Spinal cord (tissue), 10 donors: ENCODE data around the gene ENOX1. TPM values are rescaled to one million over a fixed set of nuclear protein-coding genes. Genes with fewer than 3 reads are reported as not detected.
A peak's percentile ranks its signal among the peaks of the same experiment; 100 is the strongest.

Experiments
- DNase-seq, 6 donors: peaks; one replicate each; pipeline versions ENCODE4 v3.0.0 to v3.0.0-alpha.2; 2013 to 2015; ENCODE audit warnings: low spot score in 6 of 6, low read depth in 4 of 6
- H3K27ac ChIP-seq: one replicate; pipeline ENCODE4 v1.5.1; 2013; ENCODE audit warnings: low read depth, low read length, control low read depth
- H3K27me3 ChIP-seq: one replicate; pipeline ENCODE4 v1.6.1; 2013; ENCODE audit warnings: low read length; ENCODE audit not compliant: control insufficient read depth, insufficient read depth
- H3K36me3 ChIP-seq: one replicate; pipeline ENCODE4 v1.6.1; 2013; ENCODE audit warnings: low read length; ENCODE audit not compliant: control insufficient read depth, insufficient read depth
- H3K4me1 ChIP-seq: one replicate; pipeline ENCODE4 v1.6.1; 2013; ENCODE audit warnings: low read length; ENCODE audit not compliant: control insufficient read depth, insufficient read depth
- H3K4me3 ChIP-seq: one replicate; pipeline ENCODE4 v1.5.1; 2013; ENCODE audit warnings: low read depth, low read length, control low read depth
- H3K9me3 ChIP-seq: one replicate; pipeline ENCODE4 v1.6.1; 2013; ENCODE audit warnings: low read length; ENCODE audit not compliant: control insufficient read depth, insufficient read depth
- WGBS: methylation state at CpG from one replicate; pipeline ENCODE4 v1.1.5; 2013; ENCODE audit warnings: missing lambda C conversion rate; ENCODE audit not compliant: insufficient coverage; 5-methylcytosine and 5-hydroxymethylcytosine counted together
- polyA plus RNA-seq, 2 donors: library from polyadenylated mRNA; unstranded; fragments of 120-200 nt; gene quantifications; one replicate each; pipeline ENCODE4 v1.2.1, GENCODE V29; 2013; ENCODE audit not compliant: insufficient read length in 2 of 2
- total RNA-seq, 2 donors: library from RNA; depleted of rRNA in 1 of 2; stranded (reverse); fragments of 120-200 nt in 1 of 2; fragments of >200 nt in 1 of 2; gene quantifications; one replicate each; pipeline versions ENCODE4 v1.2.3 to v1.2.4, GENCODE V29; 2013 to 2014
- donor health status: healthy.

Gene ENOX1
- total and polyA plus RNA-seq, 4 donors = 17.9 to 20.5 (median 19.2) TPM

DNA sequence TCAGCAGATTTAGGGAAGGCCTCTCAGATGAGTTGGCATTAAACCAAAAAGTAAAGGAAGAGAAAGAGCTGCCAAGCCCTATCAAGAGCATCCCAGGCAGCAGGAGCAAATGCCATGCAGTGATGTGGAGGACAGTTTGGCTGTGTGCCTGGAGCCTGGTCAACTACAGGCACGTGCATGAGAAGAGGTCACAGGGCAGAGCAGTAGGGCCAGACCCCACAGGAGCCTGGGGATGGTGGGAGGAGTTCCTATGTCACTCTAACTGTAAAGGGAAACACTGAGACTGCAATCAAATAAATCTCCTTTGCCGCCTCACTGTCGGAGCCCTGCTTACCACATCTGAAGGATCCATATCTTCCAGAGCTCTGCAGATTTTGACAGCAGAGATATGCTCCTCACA, 240.5 kb downstream of the ENOX1 start:
- Histone ChIP-seq H3K27ac (no peak overlapping the region), H3K36me3 (no peaks in the 10 kb centered on the region), H3K9me3 (no peaks in the 10 kb centered on the region), H3K27me3 (no peaks in the 10 kb centered on the region), H3K4me1 (peaks cover 11% of the 10 kb centered on the region), H3K4me3 (no peak overlapping the region)
- DNase-seq = peak in 2 of 6 donors; percentile 51 to 70
- WGBS = 54% methylated on average over 3 of the region's 3 CpGs

DNA sequence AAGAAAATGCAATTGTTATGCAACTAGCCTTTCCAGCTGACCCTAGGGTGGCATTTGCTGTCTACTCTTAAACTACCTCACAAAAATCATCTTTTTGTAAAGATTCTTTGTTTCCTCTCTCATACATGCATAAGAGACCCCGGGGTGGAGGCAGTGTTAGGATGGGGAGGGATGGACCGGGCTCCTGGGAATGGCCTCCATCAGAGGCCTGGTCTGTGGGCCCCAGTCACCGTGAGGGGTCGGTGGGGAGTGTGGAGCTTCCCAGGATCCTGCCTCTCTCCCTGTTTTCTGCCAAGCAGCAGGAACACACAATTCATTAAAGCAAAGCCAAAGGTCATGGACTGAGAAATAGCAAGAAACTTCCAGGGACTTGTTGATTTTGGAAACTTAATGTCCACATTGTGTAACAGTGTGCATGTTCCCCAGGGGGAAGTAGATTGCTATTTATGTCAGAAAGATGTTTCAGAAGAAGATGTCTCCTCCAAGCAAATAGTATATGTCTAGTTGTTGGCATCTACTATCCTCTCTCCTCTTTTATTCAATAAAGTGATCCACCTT, 241.4 kb downstream of the ENOX1 start:
- no peaks in the 10 kb centered on the region for H3K36me3 ChIP-seq
- no peaks in the 10 kb centered on the region for H3K9me3 ChIP-seq
- no peak overlapping the region for H3K4me3 ChIP-seq
- H3K4me1 ChIP-seq = peaks cover 11% of the 10 kb centered on the region
- WGBS = 83% methylated on average over 2 of the region's 4 CpGs
- no peaks in the 10 kb centered on the region for H3K27me3 ChIP-seq
- peak overlapping the region; percentile 16 for H3K27ac ChIP-seq
- peak in 1 of 6 donors; percentile 68 for DNase-seq

DNA sequence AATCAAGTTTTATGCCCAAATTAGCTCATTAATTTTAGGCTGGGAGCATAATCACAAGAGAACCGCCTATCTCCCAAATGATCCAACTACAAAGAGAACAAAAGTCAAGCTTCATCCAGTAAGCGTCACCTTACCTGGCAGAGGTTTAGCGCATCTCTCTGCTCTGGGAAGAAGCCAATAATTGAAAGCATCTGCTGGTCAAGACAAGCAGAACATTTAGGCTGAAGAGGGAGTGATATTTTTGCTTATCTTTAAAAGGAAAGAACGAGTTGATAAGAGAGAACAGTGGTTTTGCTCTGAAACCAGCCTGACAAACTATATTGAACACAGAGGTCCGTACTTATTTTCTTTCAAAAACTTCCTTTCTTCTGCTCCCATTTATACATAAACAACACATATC, 242.1 kb downstream of the ENOX1 start:
- no peaks in the 10 kb centered on the region for H3K36me3 ChIP-seq
- H3K27ac ChIP-seq = no peak overlapping the region
- H3K9me3 ChIP-seq = no peaks in the 10 kb centered on the region
- H3K27me3 ChIP-seq = no peaks in the 10 kb centered on the region
- H3K4me1 ChIP-seq = peaks cover 11% of the 10 kb centered on the region
- H3K4me3 ChIP-seq = no peak overlapping the region
- 89% methylated on average over 4 of the region's 5 CpGs for WGBS
- DNase-seq = no peak

DNA sequence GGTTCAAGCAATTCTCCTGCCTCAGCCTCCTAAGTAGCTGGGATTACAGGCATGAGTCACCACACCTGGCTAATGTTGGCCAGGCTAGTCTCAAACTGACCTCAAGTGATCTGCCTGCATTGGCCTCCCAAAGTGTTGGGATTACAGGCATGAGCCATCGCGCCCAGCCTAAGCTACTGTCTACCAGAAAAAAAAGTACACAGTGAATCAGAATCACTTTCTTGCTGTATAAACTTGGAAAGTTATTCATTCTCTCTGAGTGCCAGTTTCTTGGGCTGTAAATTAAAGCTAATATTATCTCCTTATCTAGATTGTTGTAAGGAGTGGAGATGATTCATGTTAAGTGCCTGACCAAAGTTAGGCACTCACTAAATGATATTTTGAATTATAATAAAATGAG, 242.8 kb downstream of the ENOX1 start:
- peaks cover 11% of the 10 kb centered on the region for H3K4me1 ChIP-seq
- WGBS = 83% methylated on average over 2 of the region's 2 CpGs

DNA sequence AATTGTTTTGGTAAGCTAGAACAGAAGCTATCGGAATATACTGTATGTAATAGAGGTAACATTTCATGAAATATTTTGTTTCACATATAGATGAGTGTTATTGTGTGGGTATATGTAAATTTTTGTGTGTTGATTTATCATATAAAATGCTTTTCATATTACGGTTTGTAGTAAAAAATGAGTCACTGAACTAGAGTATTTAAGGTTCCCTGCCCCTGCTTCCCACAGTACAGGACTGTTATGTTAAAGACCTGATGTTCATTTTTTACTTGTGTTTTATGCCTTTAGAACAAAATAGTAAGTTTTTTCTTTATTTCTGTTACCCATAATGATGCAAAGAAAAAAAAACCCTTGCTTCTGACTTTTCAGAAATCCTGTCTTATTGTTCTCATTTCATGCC, 243.4 kb downstream of the ENOX1 start:
- Histone ChIP-seq H3K27ac (no peak overlapping the region), H3K4me3 (no peak overlapping the region), H3K9me3 (peaks cover 5% of the 10 kb centered on the region), H3K4me1 (peaks cover 11% of the 10 kb centered on the region), H3K36me3 (no peaks in the 10 kb centered on the region), H3K27me3 (no peaks in the 10 kb centered on the region)
- no peak for DNase-seq
- WGBS = no CpG with 5 or more reads among the region's 2 CpGs

More for the DNA sequence above, 242.8 kb downstream of the ENOX1 start:
- Histone ChIP-seq H3K27ac (no peak overlapping the region), H3K27me3 (no peaks in the 10 kb centered on the region), H3K4me3 (no peak overlapping the region), H3K36me3 (no peaks in the 10 kb centered on the region), H3K9me3 (peaks cover 4% of the 10 kb centered on the region)
- DNase-seq = no peak

DNA sequence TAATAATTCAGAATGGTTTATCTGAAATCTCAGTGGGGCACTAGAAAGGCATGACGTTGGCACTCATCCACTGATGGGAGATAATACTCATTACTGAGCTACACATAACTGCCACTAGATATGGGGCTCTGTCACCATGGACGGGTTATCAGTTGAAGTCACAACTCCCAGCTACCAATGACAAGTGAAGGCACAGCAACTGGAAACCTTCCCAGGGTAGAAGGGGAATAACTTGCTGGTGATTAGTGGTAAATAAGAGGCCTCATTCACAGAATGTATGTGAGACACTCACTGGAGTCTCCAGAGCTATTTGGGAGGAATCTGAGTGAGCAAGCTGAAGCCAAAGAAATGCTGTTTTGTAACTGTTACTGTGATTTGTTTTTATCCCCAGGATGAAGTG, 249.6 kb downstream of the ENOX1 start:
- H3K27ac ChIP-seq = no peak overlapping the region
- peak in 4 of 6 donors; percentile 8 to 87 (median 43) for DNase-seq
- no CpG with 5 or more reads among the region's 2 CpGs for WGBS
- peaks cover 4% of the 10 kb centered on the region for H3K4me1 ChIP-seq
- no peaks in the 10 kb centered on the region for H3K27me3 ChIP-seq
- H3K4me3 ChIP-seq = no peak overlapping the region
- H3K36me3 ChIP-seq = no peaks in the 10 kb centered on the region
- peaks cover 5% of the 10 kb centered on the region for H3K9me3 ChIP-seq

DNA sequence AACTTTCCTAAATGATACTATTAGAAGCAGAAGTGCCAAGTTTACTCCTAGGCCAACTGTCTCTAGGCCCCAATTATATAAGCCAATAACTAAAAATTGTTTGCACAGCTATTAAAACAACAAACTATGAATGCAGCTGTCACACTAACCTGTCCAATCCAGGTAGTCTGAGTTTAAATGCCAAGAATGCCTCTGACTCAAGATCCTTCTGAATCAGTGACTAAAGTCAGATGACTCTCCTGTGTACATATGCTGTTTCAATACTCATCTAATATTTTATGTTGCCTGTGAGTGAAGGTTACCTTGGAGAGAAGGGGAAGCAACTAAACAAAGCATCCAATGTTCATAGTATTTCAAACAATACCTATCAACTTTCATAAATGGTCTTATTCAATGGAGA, 257.0 kb downstream of the ENOX1 start:
- H3K27me3 ChIP-seq = no peaks in the 10 kb centered on the region
- no peak for DNase-seq

DNA sequence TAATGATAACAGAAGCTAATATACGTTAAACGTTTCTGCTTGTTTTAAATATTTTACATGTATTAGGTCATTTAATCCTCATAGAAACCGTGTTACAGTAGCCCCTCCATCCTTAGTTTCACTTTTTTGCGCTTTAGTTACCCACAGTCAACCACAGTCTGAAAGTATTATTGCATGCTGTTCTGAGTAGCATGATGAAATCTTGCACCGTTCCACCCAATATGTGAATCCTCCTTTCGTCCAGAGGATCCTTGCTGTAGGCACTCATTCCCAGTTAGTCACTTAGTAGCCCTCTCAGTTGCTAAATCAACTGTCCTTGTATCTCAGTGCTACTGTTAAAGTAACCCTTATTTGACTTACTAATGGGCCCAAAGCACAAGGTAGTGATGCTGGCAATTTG, 257.8 kb downstream of the ENOX1 start:
- Histone ChIP-seq H3K27me3 (no peaks in the 10 kb centered on the region), H3K9me3 (no peaks in the 10 kb centered on the region), H3K36me3 (no peaks in the 10 kb centered on the region), H3K27ac (no peak overlapping the region), H3K4me1 (no peaks in the 10 kb centered on the region), H3K4me3 (no peak overlapping the region)
- DNase-seq = no peak
- WGBS = 100% methylated on average over 1 of the region's 6 CpGs

More for the DNA sequence above, 257.0 kb downstream of the ENOX1 start:
- Histone ChIP-seq H3K36me3 (no peaks in the 10 kb centered on the region), H3K27ac (no peak overlapping the region), H3K9me3 (no peaks in the 10 kb centered on the region), H3K4me3 (no peak overlapping the region), H3K4me1 (no peaks in the 10 kb centered on the region)

DNA sequence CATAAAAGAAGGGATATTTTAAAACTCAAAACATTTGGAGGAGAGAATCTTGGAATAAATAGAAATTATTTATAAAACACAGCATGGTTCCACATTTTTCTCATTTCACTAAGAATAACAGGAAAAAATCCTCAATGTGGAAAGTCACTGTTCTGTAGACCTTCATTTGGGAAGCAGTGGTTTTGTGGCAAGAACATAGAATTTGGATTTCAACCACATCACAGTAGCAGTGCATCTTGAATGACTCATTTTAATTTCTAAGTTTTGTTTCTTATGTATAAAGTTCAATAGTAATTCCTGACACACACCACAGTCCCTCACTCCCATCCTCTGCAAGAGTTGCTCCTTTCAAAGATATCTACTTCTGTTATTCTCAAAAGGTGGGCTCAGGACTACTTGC, 264.0 kb downstream of the ENOX1 start:
- Histone ChIP-seq H3K4me1 (no peaks in the 10 kb centered on the region), H3K4me3 (no peak overlapping the region), H3K9me3 (no peaks in the 10 kb centered on the region), H3K36me3 (no peaks in the 10 kb centered on the region), H3K27ac (no peak overlapping the region), H3K27me3 (no peaks in the 10 kb centered on the region)
- no peak for DNase-seq

DNA sequence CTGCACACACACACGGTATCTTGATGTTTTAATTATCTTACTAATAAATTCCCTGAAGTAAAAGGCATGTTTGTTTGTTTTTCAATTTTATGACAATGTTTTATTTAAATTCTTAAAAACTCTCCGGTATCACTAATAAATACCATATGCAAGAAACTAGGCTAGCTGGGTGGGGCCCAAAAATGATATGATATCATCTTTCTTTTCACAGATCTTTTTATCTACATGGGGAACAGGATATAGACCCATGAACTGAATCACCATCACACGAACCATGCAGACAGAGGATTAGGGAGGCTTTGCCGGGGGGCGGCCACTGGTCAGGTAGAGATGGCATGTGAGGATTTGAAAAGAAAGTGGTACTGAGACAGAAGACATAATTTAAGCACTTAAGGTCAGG, 266.4 kb downstream of the ENOX1 start:
- H3K4me1 ChIP-seq = no peaks in the 10 kb centered on the region
- WGBS = 100% methylated on average over 3 of the region's 5 CpGs
- H3K36me3 ChIP-seq = no peaks in the 10 kb centered on the region
- no peak overlapping the region for H3K27ac ChIP-seq
- H3K4me3 ChIP-seq = no peak overlapping the region
- DNase-seq = no peak
- H3K9me3 ChIP-seq = no peaks in the 10 kb centered on the region
- H3K27me3 ChIP-seq = no peaks in the 10 kb centered on the region
